Epithelial cell of esophagus (primary cell): ENCODE results near the gene BAD.
A peak's percentile ranks its signal among the peaks of the same experiment; 100 is the strongest.

ENCODE experiments used
- DNase-seq: peaks from one replicate; pipeline ENCODE4 v3.0.0; 2010; ENCODE audit warnings: low read depth
- H3K4me3 ChIP-seq: 2 replicates; pipeline ENCODE4 v1.5.1; 2011; ENCODE audit warnings: mild to moderate bottlenecking, low read length, control low read depth
- CTCF ChIP-seq: IDR thresholded peaks from 2 replicates; pipeline ENCODE4 v1.5.1; 2011; ENCODE audit warnings: low read depth, mild to moderate bottlenecking, low read length, control low read depth, inconsistent platforms; ENCODE audit not compliant: insufficient read depth; ENCODE audit errors: missing control alignments

Gene BAD

GRCh38 chr11:64231546-64231945, 52.9 kb downstream of the BAD start:
- no peak for TF ChIP-seq CTCF
- no peak overlapping the region for H3K4me3 ChIP-seq
- DNase-seq, result no peak

GRCh38 chr11:64230985-64231365, 53.5 kb downstream of the BAD start:
- peak overlapping the region; percentile 80 for H3K4me3 ChIP-seq
- TF ChIP-seq CTCF, result no peak
- DNase-seq, result no peak

GRCh38 chr11:64230171-64230984, 54.1 kb downstream of the BAD start, which contains the start of gene DNAJC4:
Gene DNAJC4 (plus strand): TSS chr11:64230548. CDS start chr11:64230855, 307 bp downstream.
- peak within 1 kb of the TSS; percentile 80 for H3K4me3 ChIP-seq
- no peak for TF ChIP-seq CTCF
- DNase-seq, result peak; percentile 92

- TF ChIP-seq CTCF, result no peak
- no peak for DNase-seq
- peak overlapping the region; percentile 80 for H3K4me3 ChIP-seq
Measured at GRCh38 chr11:64229744-64230170, 54.7 kb downstream of the BAD start.

GRCh38 chr11:64229090-64229743, 55.2 kb downstream of the BAD start:
- no peak for TF ChIP-seq CTCF
- no peak for DNase-seq
- H3K4me3 ChIP-seq, result no peak overlapping the region

GRCh38 chr11:64227405-64227956, 57.0 kb downstream of the BAD start:
- no peak for TF ChIP-seq CTCF
- peak; percentile 71 for DNase-seq
- H3K4me3 ChIP-seq, result peak overlapping the region; percentile 74
